HepG2 (cell line): ENCODE measurements around the gene MRPL20. TPM values are rescaled to one million over a fixed set of nuclear protein-coding genes. Genes with fewer than 3 reads are reported as not detected.

Experiments used
- HIVEP1 ChIP-seq: sonication (generic); formaldehyde crosslinking; IDR thresholded peaks from 2 replicates; pipeline ENCODE4 v1.4.0; 2020; ENCODE audit warnings: mild to moderate bottlenecking, missing genetic modification reagents
- ISL2 ChIP-seq: sonication (generic); formaldehyde crosslinking; IDR thresholded peaks from 2 replicates; pipeline ENCODE4 v1.5.0; 2020; ENCODE audit warnings: missing genetic modification reagents
- PCBP2 ChIP-seq: fragments of 200-400 bp; formaldehyde crosslinking; optimal IDR thresholded peaks from 2 replicates; pipeline ENCODE3; 2018; ENCODE audit warnings: low read length, low read depth; ENCODE audit not compliant: poor library complexity, severe bottlenecking
- SP4 ChIP-seq: sonication (generic); formaldehyde crosslinking; IDR thresholded peaks from 2 replicates; pipeline ENCODE4 v1.8.1; 2023; ENCODE audit warnings: mild to moderate bottlenecking, missing genetic modification reagents
- SP5 ChIP-seq: IDR thresholded peaks from 2 replicates; pipeline ENCODE4 v1.6.1; 2016; ENCODE audit warnings: low read depth, borderline replicate concordance
- SRSF9 ChIP-seq: fragments of 200-400 bp; formaldehyde crosslinking; IDR thresholded peaks from 2 replicates; pipeline ENCODE4 v1.6.1; 2018; ENCODE audit warnings: borderline replicate concordance, mild to moderate bottlenecking, low read depth, low read length; ENCODE audit not compliant: insufficient read depth, poor library complexity, severe bottlenecking
- ZFP1 ChIP-seq: IDR thresholded peaks from 2 replicates; pipeline ENCODE4 v1.6.1; 2016
- ZNF235 ChIP-seq: sonication (generic); formaldehyde crosslinking; IDR thresholded peaks from 2 replicates; pipeline ENCODE4 v1.8.1; 2023; ENCODE audit warnings: mild to moderate bottlenecking, missing genetic modification reagents, borderline replicate concordance
- ZNF382 ChIP-seq: sonication (generic); formaldehyde crosslinking; IDR thresholded peaks from 2 replicates; pipeline ENCODE4 v1.5.0; 2020; ENCODE audit warnings: missing genetic modification reagents, mild to moderate bottlenecking, borderline replicate concordance
- ZSCAN20 ChIP-seq: sonication (generic); formaldehyde crosslinking; IDR thresholded peaks from 2 replicates; pipeline ENCODE4 v1.4.0; 2020; ENCODE audit warnings: missing genetic modification reagents, mild to moderate bottlenecking, borderline replicate concordance
- polyA plus RNA-seq, 8 experiments: library from polyadenylated mRNA; depleted of rRNA in 3 of 8; stranded (reverse) in 7 of 8; unstranded in 1 of 8; fragments of >200 nt; fragmentation: Illumina TruSeq in 4 of 8; extraction: Trizol in 4 of 8; gene quantifications; 2 replicates each; pipeline versions ENCODE4 v1.2.1 to v1.2.3, GENCODE V29; 2011 to 2016; ENCODE audit warnings: low read depth in 4 of 8, missing spikeins in 1 of 8, mixed read lengths in 1 of 8; ENCODE audit not compliant: insufficient read depth in 1 of 8
- total RNA-seq, 5 experiments: library from RNA; depleted of rRNA; stranded (reverse); fragments of >200 nt; fragmentation: Illumina TruSeq; extraction: Trizol; gene quantifications; 2 replicates each; pipeline ENCODE4 v1.2.3, GENCODE V29; 2016; ENCODE audit warnings: low read depth in 1 of 5
- TF ChIP-seq, protein P1 (sequence below): sonication (generic); formaldehyde crosslinking; IDR thresholded peaks from 2 replicates; pipeline ENCODE4 v1.4.0; 2020; ENCODE audit warnings: missing genetic modification reagents
- TF ChIP-seq, protein P2 (sequence below): sonication (generic); formaldehyde crosslinking; IDR thresholded peaks from 2 replicates; pipeline ENCODE4 v1.5.1; 2020; ENCODE audit warnings: mild to moderate bottlenecking, missing genetic modification reagents
- TF ChIP-seq, protein P3 (sequence below): sonication (generic); formaldehyde crosslinking; conservative IDR thresholded peaks from 2 replicates; pipeline ENCODE4 v1.4.0; 2020; ENCODE audit warnings: missing genetic modification reagents
- TF ChIP-seq, protein P4 (sequence below): sonication (generic); formaldehyde crosslinking; conservative IDR thresholded peaks from 2 replicates; pipeline ENCODE4 v1.5.0; 2020; ENCODE audit warnings: missing genetic modification reagents
- TF ChIP-seq, protein P5 (sequence below): sonication (generic); formaldehyde crosslinking; IDR thresholded peaks from 2 replicates; pipeline ENCODE4 v1.8.0; 2022; ENCODE audit warnings: mild to moderate bottlenecking, missing genetic modification reagents, moderate library complexity

Gene MRPL20
- total and polyA plus RNA-seq, 2 of the 13 experiments (the other 11 are each of a cell fraction or from before 2014, with no cell fraction given), result 59.2 to 127 TPM

DNA sequence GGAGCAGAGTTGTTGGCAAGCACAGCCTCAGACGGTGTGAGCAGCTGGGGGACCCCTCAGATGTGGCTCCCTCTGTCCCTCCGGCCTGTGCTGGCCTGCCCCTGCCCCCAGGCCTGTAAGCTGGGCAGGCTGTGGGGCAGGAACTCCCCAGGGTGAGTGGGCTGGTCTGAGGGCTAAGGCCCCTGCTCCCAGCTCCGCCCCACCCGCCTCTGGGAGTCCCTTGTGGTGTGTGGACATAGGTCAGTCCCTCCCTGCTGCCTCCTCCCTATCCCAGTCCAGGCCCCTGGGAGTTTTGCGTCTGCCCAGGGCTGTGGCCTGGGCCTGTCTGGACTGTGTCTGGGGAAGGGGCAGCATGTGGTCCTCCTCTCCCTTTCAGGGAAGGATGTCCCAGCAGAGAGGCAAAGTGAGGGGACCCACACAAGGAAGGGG, 24.8 kb upstream of the MRPL20 start (continued):
- no peak for TF ChIP-seq SRSF9
- peak; percentile 99 for TF ChIP-seq HIVEP1 (CRISPR knock-in tag)
- TF ChIP-seq ZNF235 (CRISPR knock-in tag), result no peak
- TF ChIP-seq, protein P1, sequence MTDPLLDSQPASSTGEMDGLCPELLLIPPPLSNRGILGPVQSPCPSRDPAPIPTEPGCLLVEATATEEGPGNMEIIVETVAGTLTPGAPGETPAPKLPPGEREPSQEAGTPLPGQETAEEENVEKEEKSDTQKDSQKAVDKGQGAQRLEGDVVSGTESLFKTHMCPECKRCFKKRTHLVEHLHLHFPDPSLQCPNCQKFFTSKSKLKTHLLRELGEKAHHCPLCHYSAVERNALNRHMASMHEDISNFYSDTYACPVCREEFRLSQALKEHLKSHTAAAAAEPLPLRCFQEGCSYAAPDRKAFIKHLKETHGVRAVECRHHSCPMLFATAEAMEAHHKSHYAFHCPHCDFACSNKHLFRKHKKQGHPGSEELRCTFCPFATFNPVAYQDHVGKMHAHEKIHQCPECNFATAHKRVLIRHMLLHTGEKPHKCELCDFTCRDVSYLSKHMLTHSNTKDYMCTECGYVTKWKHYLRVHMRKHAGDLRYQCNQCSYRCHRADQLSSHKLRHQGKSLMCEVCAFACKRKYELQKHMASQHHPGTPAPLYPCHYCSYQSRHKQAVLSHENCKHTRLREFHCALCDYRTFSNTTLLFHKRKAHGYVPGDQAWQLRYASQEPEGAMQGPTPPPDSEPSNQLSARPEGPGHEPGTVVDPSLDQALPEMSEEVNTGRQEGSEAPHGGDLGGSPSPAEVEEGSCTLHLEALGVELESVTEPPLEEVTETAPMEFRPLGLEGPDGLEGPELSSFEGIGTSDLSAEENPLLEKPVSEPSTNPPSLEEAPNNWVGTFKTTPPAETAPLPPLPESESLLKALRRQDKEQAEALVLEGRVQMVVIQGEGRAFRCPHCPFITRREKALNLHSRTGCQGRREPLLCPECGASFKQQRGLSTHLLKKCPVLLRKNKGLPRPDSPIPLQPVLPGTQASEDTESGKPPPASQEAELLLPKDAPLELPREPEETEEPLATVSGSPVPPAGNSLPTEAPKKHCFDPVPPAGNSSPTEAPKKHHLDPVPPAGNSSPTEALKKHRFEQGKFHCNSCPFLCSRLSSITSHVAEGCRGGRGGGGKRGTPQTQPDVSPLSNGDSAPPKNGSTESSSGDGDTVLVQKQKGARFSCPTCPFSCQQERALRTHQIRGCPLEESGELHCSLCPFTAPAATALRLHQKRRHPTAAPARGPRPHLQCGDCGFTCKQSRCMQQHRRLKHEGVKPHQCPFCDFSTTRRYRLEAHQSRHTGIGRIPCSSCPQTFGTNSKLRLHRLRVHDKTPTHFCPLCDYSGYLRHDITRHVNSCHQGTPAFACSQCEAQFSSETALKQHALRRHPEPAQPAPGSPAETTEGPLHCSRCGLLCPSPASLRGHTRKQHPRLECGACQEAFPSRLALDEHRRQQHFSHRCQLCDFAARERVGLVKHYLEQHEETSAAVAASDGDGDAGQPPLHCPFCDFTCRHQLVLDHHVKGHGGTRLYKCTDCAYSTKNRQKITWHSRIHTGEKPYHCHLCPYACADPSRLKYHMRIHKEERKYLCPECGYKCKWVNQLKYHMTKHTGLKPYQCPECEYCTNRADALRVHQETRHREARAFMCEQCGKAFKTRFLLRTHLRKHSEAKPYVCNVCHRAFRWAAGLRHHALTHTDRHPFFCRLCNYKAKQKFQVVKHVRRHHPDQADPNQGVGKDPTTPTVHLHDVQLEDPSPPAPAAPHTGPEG (CRISPR knock-in tag), result 0 out of 2 replicates have a peak, but pooled peaks have one; percentile 24
- TF ChIP-seq, protein P2, sequence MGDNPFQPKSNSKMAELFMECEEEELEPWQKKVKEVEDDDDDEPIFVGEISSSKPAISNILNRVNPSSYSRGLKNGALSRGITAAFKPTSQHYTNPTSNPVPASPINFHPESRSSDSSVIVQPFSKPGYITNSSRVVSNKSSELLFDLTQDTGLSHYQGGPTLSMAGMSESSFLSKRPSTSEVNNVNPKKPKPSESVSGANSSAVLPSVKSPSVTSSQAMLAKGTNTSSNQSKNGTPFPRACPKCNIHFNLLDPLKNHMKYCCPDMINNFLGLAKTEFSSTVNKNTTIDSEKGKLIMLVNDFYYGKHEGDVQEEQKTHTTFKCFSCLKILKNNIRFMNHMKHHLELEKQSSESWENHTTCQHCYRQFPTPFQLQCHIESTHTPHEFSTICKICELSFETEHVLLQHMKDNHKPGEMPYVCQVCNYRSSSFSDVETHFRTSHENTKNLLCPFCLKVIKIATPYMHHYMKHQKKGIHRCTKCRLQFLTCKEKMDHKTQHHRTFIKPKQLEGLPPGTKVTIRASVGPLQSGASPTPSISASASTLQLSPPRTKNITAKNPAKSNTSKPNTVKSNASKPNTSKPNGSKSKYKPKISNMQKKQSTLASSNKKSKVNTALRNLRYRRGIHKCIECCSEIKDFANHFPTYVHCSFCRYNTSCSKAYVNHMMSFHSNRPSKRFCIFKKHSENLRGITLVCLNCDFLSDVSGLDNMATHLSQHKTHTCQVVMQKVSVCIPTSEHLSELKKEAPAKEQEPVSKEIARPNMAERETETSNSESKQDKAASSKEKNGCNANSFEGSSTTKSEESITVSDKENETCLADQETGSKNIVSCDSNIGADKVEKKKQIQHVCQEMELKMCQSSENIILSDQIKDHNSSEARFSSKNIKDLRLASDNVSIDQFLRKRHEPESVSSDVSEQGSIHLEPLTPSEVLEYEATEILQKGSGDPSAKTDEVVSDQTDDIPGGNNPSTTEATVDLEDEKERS, result no peak; the same call in 1 of the 2 replicates
- no peak for TF ChIP-seq ZSCAN20 (CRISPR knock-in tag)
- TF ChIP-seq, protein P3, sequence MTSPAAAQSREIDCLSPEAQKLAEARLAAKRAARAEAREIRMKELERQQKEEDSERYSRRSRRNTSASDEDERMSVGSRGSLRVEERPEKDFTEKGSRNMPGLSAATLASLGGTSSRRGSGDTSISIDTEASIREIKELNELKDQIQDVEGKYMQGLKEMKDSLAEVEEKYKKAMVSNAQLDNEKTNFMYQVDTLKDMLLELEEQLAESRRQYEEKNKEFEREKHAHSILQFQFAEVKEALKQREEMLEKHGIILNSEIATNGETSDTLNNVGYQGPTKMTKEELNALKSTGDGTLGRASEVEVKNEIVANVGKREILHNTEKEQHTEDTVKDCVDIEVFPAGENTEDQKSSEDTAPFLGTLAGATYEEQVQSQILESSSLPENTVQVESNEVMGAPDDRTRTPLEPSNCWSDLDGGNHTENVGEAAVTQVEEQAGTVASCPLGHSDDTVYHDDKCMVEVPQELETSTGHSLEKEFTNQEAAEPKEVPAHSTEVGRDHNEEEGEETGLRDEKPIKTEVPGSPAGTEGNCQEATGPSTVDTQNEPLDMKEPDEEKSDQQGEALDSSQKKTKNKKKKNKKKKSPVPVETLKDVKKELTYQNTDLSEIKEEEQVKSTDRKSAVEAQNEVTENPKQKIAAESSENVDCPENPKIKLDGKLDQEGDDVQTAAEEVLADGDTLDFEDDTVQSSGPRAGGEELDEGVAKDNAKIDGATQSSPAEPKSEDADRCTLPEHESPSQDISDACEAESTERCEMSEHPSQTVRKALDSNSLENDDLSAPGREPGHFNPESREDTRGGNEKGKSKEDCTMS (CRISPR knock-in tag), result 0 out of 2 replicates have a peak, but pooled peaks have one; percentile 68
- TF ChIP-seq, protein P4, sequence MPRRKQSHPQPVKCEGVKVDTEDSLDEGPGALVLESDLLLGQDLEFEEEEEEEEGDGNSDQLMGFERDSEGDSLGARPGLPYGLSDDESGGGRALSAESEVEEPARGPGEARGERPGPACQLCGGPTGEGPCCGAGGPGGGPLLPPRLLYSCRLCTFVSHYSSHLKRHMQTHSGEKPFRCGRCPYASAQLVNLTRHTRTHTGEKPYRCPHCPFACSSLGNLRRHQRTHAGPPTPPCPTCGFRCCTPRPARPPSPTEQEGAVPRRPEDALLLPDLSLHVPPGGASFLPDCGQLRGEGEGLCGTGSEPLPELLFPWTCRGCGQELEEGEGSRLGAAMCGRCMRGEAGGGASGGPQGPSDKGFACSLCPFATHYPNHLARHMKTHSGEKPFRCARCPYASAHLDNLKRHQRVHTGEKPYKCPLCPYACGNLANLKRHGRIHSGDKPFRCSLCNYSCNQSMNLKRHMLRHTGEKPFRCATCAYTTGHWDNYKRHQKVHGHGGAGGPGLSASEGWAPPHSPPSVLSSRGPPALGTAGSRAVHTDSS (CRISPR knock-in tag), result no peak
- peak; percentile 68; the same call in 1 of the 2 replicates for TF ChIP-seq ZFP1
- peak; percentile 62; the same call in 1 of the 2 replicates for TF ChIP-seq ISL2
- TF ChIP-seq, protein P5, sequence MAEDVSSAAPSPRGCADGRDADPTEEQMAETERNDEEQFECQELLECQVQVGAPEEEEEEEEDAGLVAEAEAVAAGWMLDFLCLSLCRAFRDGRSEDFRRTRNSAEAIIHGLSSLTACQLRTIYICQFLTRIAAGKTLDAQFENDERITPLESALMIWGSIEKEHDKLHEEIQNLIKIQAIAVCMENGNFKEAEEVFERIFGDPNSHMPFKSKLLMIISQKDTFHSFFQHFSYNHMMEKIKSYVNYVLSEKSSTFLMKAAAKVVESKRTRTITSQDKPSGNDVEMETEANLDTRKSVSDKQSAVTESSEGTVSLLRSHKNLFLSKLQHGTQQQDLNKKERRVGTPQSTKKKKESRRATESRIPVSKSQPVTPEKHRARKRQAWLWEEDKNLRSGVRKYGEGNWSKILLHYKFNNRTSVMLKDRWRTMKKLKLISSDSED, result no peak
- peak; percentile 13 for TF ChIP-seq PCBP2
- TF ChIP-seq SP5 (CRISPR knock-in tag), result peak; percentile 93
- TF ChIP-seq ZNF382, result no peak
- TF ChIP-seq SP4, result peak; percentile 75
